CD4-positive, alpha-beta T cell treated with Interleukin-2 at 100 ng/mL for 4 hours (primary cell): ENCODE measurements around the gene MACROD2.
"Not testable (repeated sequence)": the region's sequence is repeated elsewhere in the genome, so short reads cannot be mapped to it uniquely, and the experiment has no call there.

ENCODE experiments used
- DNase-seq: peaks from one replicate; pipeline ENCODE4 v3.0.0-alpha.2; 2020; ENCODE audit warnings: low spot score

Gene MACROD2

GRCh38 chr20:15756002-15756753, 1760.9 kb downstream of the MACROD2 start:
- no peak for DNase-seq

- DNase-seq: no peak
These were observed 1761.4 kb downstream of the MACROD2 start for GRCh38 chr20:15756754-15757115.

GRCh38 chr20:15759594-15759993, 1764.3 kb downstream of the MACROD2 start:
- DNase-seq: no peak

- DNase-seq: no peak
These were observed 1764.8 kb downstream of the MACROD2 start for GRCh38 chr20:15760001-15760621.

- DNase-seq: no peak
These were observed 1768.0 kb downstream of the MACROD2 start for GRCh38 chr20:15763366-15763765.

- DNase-seq: no peak
These were observed 1772.3 kb downstream of the MACROD2 start for GRCh38 chr20:15767586-15767985.

GRCh38 chr20:15767999-15768741, 1772.9 kb downstream of the MACROD2 start:
- no peak for DNase-seq

- no peak for DNase-seq
These were observed 1777.5 kb downstream of the MACROD2 start for GRCh38 chr20:15772826-15773225.

GRCh38 chr20:15774926-15775325, 1779.6 kb downstream of the MACROD2 start:
- no peak for DNase-seq

GRCh38 chr20:15776770-15777466, 1781.6 kb downstream of the MACROD2 start:
- DNase-seq: no peak

GRCh38 chr20:15784020-15784419, 1788.7 kb downstream of the MACROD2 start:
- no peak for DNase-seq

- no peak for DNase-seq
These were observed 1793.8 kb downstream of the MACROD2 start for GRCh38 chr20:15789079-15789478.

GRCh38 chr20:15792855-15793254, 1797.5 kb downstream of the MACROD2 start:
- DNase-seq: no peak

- DNase-seq: no peak
These were observed 1799.1 kb downstream of the MACROD2 start for GRCh38 chr20:15794409-15794808.

- DNase-seq: no peak
These were observed 1800.1 kb downstream of the MACROD2 start for GRCh38 chr20:15795305-15796019.

- no peak for DNase-seq
These were observed 1804.6 kb downstream of the MACROD2 start for GRCh38 chr20:15799871-15800270.

GRCh38 chr20:15802020-15802419, 1806.7 kb downstream of the MACROD2 start:
- no peak for DNase-seq

GRCh38 chr20:15805154-15805553, 1809.8 kb downstream of the MACROD2 start:
- DNase-seq: no peak

- no peak for DNase-seq
These were observed 1810.8 kb downstream of the MACROD2 start for GRCh38 chr20:15806105-15806504.

GRCh38 chr20:15807271-15807670, 1812.0 kb downstream of the MACROD2 start:
- no peak for DNase-seq

- not testable (repeated sequence) for DNase-seq
These were observed 1812.5 kb downstream of the MACROD2 start for GRCh38 chr20:15807771-15808170.

GRCh38 chr20:15811951-15812350, 1816.6 kb downstream of the MACROD2 start:
- DNase-seq: no peak
